Measurements from ENCODE around the gene BCL7C. TPM values are rescaled to one million over a fixed set of nuclear protein-coding genes. Genes with fewer than 3 reads are reported as not detected.

Gene BCL7C
- total and polyA plus RNA-seq, 2 of the 13 experiments (the other 11 are each of a cell fraction or from before 2014, with no cell fraction given), result 17.7 to 33.8 TPM

- no peak for TF ChIP-seq ZNF737 (CRISPR knock-in tag; IDR thresholded peaks at IDR 0.05; ENCODE audit: borderline replicate concordance)
- TF ChIP-seq PCBP1 (IDR thresholded peaks at IDR 0.05; ENCODE audit: borderline replicate concordance, low read depth, low read length), result no peak
- TF ChIP-seq MLX (CRISPR knock-in tag; IDR thresholded peaks at IDR 0.05), result no peak
- TF ChIP-seq MAFK (conservative IDR thresholded peaks at IDR 0.05 in 1 of 2, IDR thresholded peaks at IDR 0.05 in 1 of 2; ENCODE audit: low read length in 2 of 2), result no peak
- TF ChIP-seq ZNF382 (CRISPR knock-in tag; IDR thresholded peaks at IDR 0.05; ENCODE audit: borderline replicate concordance), result no peak
- peak; percentile 86 for TF ChIP-seq FOXO1 (CRISPR knock-in tag; IDR thresholded peaks at IDR 0.05)
- no peak for TF ChIP-seq ZNF503 (CRISPR knock-in tag; IDR thresholded peaks at IDR 0.05)
- no peak for TF ChIP-seq ZNF251 (CRISPR knock-in tag; IDR thresholded peaks at IDR 0.05)
- no peak for TF ChIP-seq ELK4 (CRISPR knock-in tag; IDR thresholded peaks at IDR 0.05; ENCODE audit: borderline replicate concordance)
- peak; percentile 39 for TF ChIP-seq STAG1 (CRISPR knock-in tag; IDR thresholded peaks at IDR 0.05)
- TF ChIP-seq MLLT10 (CRISPR knock-in tag; IDR thresholded peaks at IDR 0.05), result no peak
- no peak for TF ChIP-seq MZF1 (CRISPR knock-in tag; IDR thresholded peaks at IDR 0.05; ENCODE audit: borderline replicate concordance)
- peak; percentile 63; the same call in 1 of the 2 replicates for TF ChIP-seq ARID3A (IDR thresholded peaks at IDR 0.05; ENCODE audit: low read depth, low read length)
- no peak for TF ChIP-seq TFE3 (CRISPR knock-in tag; IDR thresholded peaks at IDR 0.05)
- no peak for TF ChIP-seq E2F2 (CRISPR knock-in tag; IDR thresholded peaks at IDR 0.05; ENCODE audit: borderline replicate concordance)
- no peak for TF ChIP-seq U2AF2 (IDR thresholded peaks at IDR 0.05; ENCODE audit: low read depth, low read length)
- no peak for TF ChIP-seq ZBTB44 (CRISPR knock-in tag; IDR thresholded peaks at IDR 0.05)
Measured at GRCh38 chr16:30838876-30839471, 54.9 kb downstream of the BCL7C start (continued).

Measured in HepG2 (cell line).